H9 (cell line): ENCODE results near the gene COL23A1. TPM values are rescaled to one million over a fixed set of nuclear protein-coding genes. Genes with fewer than 3 reads are reported as not detected.

Experiments
- DNase-seq: peaks from one replicate; pipeline ENCODE4 v3.0.0-alpha.2; 2017
- H2AFZ ChIP-seq: one replicate; pipeline ENCODE4 v1.6.1; 2013; ENCODE audit warnings: mild to moderate bottlenecking, low read length, control low read depth, moderate library complexity
- H2AK5ac ChIP-seq: 2 replicates; pipeline ENCODE4 v1.6.1; 2013; ENCODE audit warnings: low read length, control low read depth, mixed read lengths; ENCODE audit not compliant: insufficient read length
- H2BK120ac ChIP-seq: one replicate; pipeline ENCODE4 v1.6.1; 2013; ENCODE audit warnings: low read depth, mild to moderate bottlenecking, low read length, control low read depth, inconsistent platforms; ENCODE audit not compliant: poor library complexity, severe bottlenecking
- H2BK12ac ChIP-seq: 2 replicates; pipeline ENCODE4 v1.6.1; 2013; ENCODE audit warnings: low read length, control low read depth, mixed read lengths, low read depth; ENCODE audit not compliant: insufficient read length
- H2BK15ac ChIP-seq: 2 replicates; pipeline ENCODE4 v1.6.1; 2013; ENCODE audit warnings: low read depth, low read length, control low read depth
- H2BK20ac ChIP-seq: one replicate; pipeline ENCODE4 v1.6.1; 2013; ENCODE audit warnings: low read depth, mild to moderate bottlenecking, low read length, control low read depth, inconsistent platforms; ENCODE audit not compliant: poor library complexity, severe bottlenecking
- H2BK5ac ChIP-seq: 2 replicates; pipeline ENCODE4 v1.6.1; 2013; ENCODE audit warnings: low read length, control low read depth, mixed read lengths; ENCODE audit not compliant: insufficient read length
- H3K14ac ChIP-seq: 2 replicates; pipeline ENCODE4 v1.6.1; 2013; ENCODE audit warnings: low read length, control low read depth; ENCODE audit not compliant: insufficient read depth
- H3K18ac ChIP-seq: 2 replicates; pipeline ENCODE4 v1.6.1; 2013; ENCODE audit warnings: low read depth, mild to moderate bottlenecking, mixed read lengths, low read length, control low read depth; ENCODE audit not compliant: insufficient read length
- H3K23ac ChIP-seq: 2 replicates; pipeline ENCODE4 v1.6.1; 2013; ENCODE audit warnings: low read length, control low read depth, mixed read lengths, low read depth; ENCODE audit not compliant: insufficient read length
- H3K23me2 ChIP-seq: 2 replicates; pipeline ENCODE4 v1.6.1; 2013; ENCODE audit warnings: low read depth, mild to moderate bottlenecking, mixed read lengths, low read length, control low read depth; ENCODE audit not compliant: insufficient read length, poor library complexity, severe bottlenecking
- H3K27ac ChIP-seq: 2 replicates; pipeline ENCODE4 v1.5.1; 2013; ENCODE audit warnings: low read length, control low read depth, mixed read lengths, low read depth; ENCODE audit not compliant: insufficient read length
- H3K27me3 ChIP-seq: 2 replicates; pipeline ENCODE4 v1.6.1; 2013; ENCODE audit warnings: low read length, control low read depth, inconsistent platforms; ENCODE audit not compliant: insufficient read depth
- H3K4ac ChIP-seq: 2 replicates; pipeline ENCODE4 v1.6.1; 2013; ENCODE audit warnings: low read depth, mild to moderate bottlenecking, control low read depth, inconsistent platforms, low read length, moderate library complexity
- H3K4me1 ChIP-seq: 2 replicates; pipeline ENCODE4 v1.6.1; 2013; ENCODE audit warnings: low read length, control low read depth, inconsistent platforms; ENCODE audit not compliant: insufficient read depth
- H3K4me2 ChIP-seq: 2 replicates; pipeline ENCODE4 v1.6.1; 2013; ENCODE audit warnings: low read length, control low read depth, mixed read lengths; ENCODE audit not compliant: insufficient read length, insufficient read depth
- H3K56ac ChIP-seq: 2 replicates; pipeline ENCODE4 v1.6.1; 2013; ENCODE audit warnings: low read depth, mild to moderate bottlenecking, mixed read lengths, low read length, control low read depth; ENCODE audit not compliant: insufficient read length
- H3K79me1 ChIP-seq: 2 replicates; pipeline ENCODE4 v1.6.1; 2013; ENCODE audit warnings: low read depth, mild to moderate bottlenecking, moderate library complexity, low read length, control low read depth, inconsistent platforms; ENCODE audit not compliant: insufficient read depth, poor library complexity, severe bottlenecking
- H3K79me2 ChIP-seq: 2 replicates; pipeline ENCODE4 v1.6.1; 2013; ENCODE audit warnings: low read length, control low read depth, inconsistent platforms; ENCODE audit not compliant: insufficient read depth
- H3K9ac ChIP-seq: 2 replicates; pipeline ENCODE4 v1.6.1; 2013; ENCODE audit warnings: low read length, control low read depth, mixed read lengths; ENCODE audit not compliant: insufficient read length; ENCODE audit errors: extremely low read depth
- H3K9me3 ChIP-seq: one replicate; pipeline ENCODE4 v1.6.1; 2013; ENCODE audit warnings: low read depth, low read length, inconsistent platforms; ENCODE audit not compliant: control insufficient read depth
- H3T11ph ChIP-seq: one replicate; pipeline ENCODE4 v1.6.1; 2013; ENCODE audit warnings: mild to moderate bottlenecking, low read length, control low read depth, inconsistent platforms
- H4K20me1 ChIP-seq: one replicate; pipeline ENCODE4 v1.6.1; 2013; ENCODE audit not compliant: control insufficient read depth, insufficient read length, insufficient read depth
- H4K5ac ChIP-seq: 2 replicates; pipeline ENCODE4 v1.6.1; 2013; ENCODE audit warnings: low read depth, mild to moderate bottlenecking, mixed read lengths, low read length, control low read depth; ENCODE audit not compliant: insufficient read length
- H4K8ac ChIP-seq: replicated peaks from 2 replicates; pipeline ENCODE4 v1.6.1; 2013; ENCODE audit warnings: low read length, control low read depth, mixed read lengths, low read depth; ENCODE audit not compliant: insufficient read length
- H4K91ac ChIP-seq: 2 replicates; pipeline ENCODE4 v1.6.1; 2013; ENCODE audit warnings: low read depth, mild to moderate bottlenecking, moderate library complexity, mixed read lengths, low read length, control low read depth; ENCODE audit not compliant: insufficient read length
- H3K27ac Mint-ChIP-seq, 3 experiments: 2 replicates in 2 of 3; 3 replicates in 1 of 3; pipeline ENCODE4 v1.8.0; 2020 to 2021; ENCODE audit warnings: mixed read lengths in 3 of 3, mild to moderate bottlenecking in 1 of 3, moderate library complexity in 1 of 3
- H3K27me3 Mint-ChIP-seq: 2 replicates; pipeline ENCODE4 v1.8.0; 2021; ENCODE audit warnings: low read depth, mild to moderate bottlenecking, moderate library complexity, mixed read lengths
- H3K36me3 Mint-ChIP-seq, 3 experiments: 2 replicates in 2 of 3; 3 replicates in 1 of 3; pipeline ENCODE4 v1.8.0; 2020 to 2021; ENCODE audit warnings: low read depth in 3 of 3, mixed read lengths in 3 of 3; ENCODE audit not compliant: insufficient read depth in 1 of 3
- H3K4me1 Mint-ChIP-seq, 2 experiments: 2 replicates each; pipeline ENCODE4 v1.8.0; 2020; ENCODE audit warnings: mixed read lengths in 2 of 2
- H3K4me3 Mint-ChIP-seq, 2 experiments: 2 replicates in 1 of 2; 3 replicates in 1 of 2; pipeline ENCODE4 v1.8.0; 2020 to 2021; ENCODE audit warnings: mild to moderate bottlenecking in 2 of 2, mixed read lengths in 2 of 2, moderate library complexity in 1 of 2
- H3K9me3 Mint-ChIP-seq, 2 experiments: 2 replicates in 1 of 2; 3 replicates in 1 of 2; pipeline ENCODE4 v1.8.0; 2020; ENCODE audit warnings: mild to moderate bottlenecking in 2 of 2, mixed read lengths in 2 of 2, moderate library complexity in 1 of 2
- CTCF ChIP-seq: fragments of 200-600 bp; sonication (generic); conservative IDR thresholded peaks from 3 replicates; pipeline ENCODE4 v1.8.0; 2021; ENCODE audit warnings: antibody characterized with exemption, mild to moderate bottlenecking
- WGBS: extraction: QIAGEN DNeasy Blood & Tissue Kit; methylation state at CpG from one replicate; pipeline ENCODE4 v1.1.7; 2013; ENCODE audit warnings: missing lambda C conversion rate, low lambda C conversion rate, mixed read lengths; ENCODE audit not compliant: insufficient read length; ENCODE audit errors: extremely low coverage; 5-methylcytosine and 5-hydroxymethylcytosine counted together
- total RNA-seq: library from RNA; stranded (reverse); gene quantifications from 2 replicates; pipeline ENCODE4 v1.2.1, GENCODE V29; 2021

The COL23A1 gene
- total RNA-seq, 1 experiment from 2014 or later = 2.6 TPM

GRCh38 chr5:178392931-178393394, 197.2 kb downstream of the COL23A1 start:
- Histone ChIP-seq H3K9ac (no peak overlapping the region), H2BK120ac (no peak overlapping the region), H3K56ac (no peak overlapping the region), H4K91ac (no peak overlapping the region), H2BK5ac (no peak overlapping the region), H3K79me2 (no peaks in the 10 kb centered on the region), H3K27me3 (no peaks in the 10 kb centered on the region), H4K20me1 (no peaks in the 10 kb centered on the region), H4K5ac (no peak overlapping the region), H3K23ac (no peak overlapping the region), H2BK15ac (no peak overlapping the region), H3K14ac (no peak overlapping the region), H3K4me2 (no peak overlapping the region), H3K18ac (no peak overlapping the region), H3T11ph (no peak overlapping the region), H4K8ac (no peak overlapping the region), H3K4me1 (no peaks in the 10 kb centered on the region; the same call in 1 of the 2 replicates), H2AK5ac (no peak overlapping the region), H3K79me1 (no peaks in the 10 kb centered on the region), H2BK20ac (no peak overlapping the region), H3K27ac (no peak overlapping the region), H2AFZ (no peak overlapping the region), H2BK12ac (no peak overlapping the region), H3K23me2 (no peaks in the 10 kb centered on the region), H3K4ac (no peak overlapping the region), H3K9me3 (no peaks in the 10 kb centered on the region)
- H3K27me3 Mint-ChIP-seq = no peaks in the 10 kb centered on the region; the same call in none of the 2 replicates
- no peaks in the 10 kb centered on the region for H3K36me3 Mint-ChIP-seq
- H3K9me3 Mint-ChIP-seq = no peaks in the 10 kb centered on the region; a peak in 1 of 5 replicates
- H3K4me1 Mint-ChIP-seq = peaks cover 13 to 45% of the 10 kb centered on the region in 2 experiments
- DNase-seq = no peak
- TF ChIP-seq CTCF = no peak
- WGBS = no CpG with 5 or more reads among the region's 11 CpGs
- no peak overlapping the region; a peak in 1 of 5 replicates for H3K4me3 Mint-ChIP-seq
- H3K27ac Mint-ChIP-seq = no peak overlapping the region; a peak in 1 of 7 replicates
